Breast epithelium (tissue), 3 donors: ENCODE data around the gene GCNT2.

ENCODE experiments used
- POLR2A ChIP-seq: fragments of 450-650 bp; IDR thresholded peaks from one replicate; pipeline ENCODE4 v1.6.1; 2016; ENCODE audit warnings: antibody characterized with exemption, mild to moderate bottlenecking, moderate library complexity
- POLR2AphosphoS5 ChIP-seq, 3 donors: sonication (generic); formaldehyde crosslinking; IDR thresholded peaks; one replicate each; pipeline ENCODE4 v1.6.1; 2017; ENCODE audit warnings: antibody characterized with exemption in 3 of 3
- TF ChIP-seq, protein P1 (sequence below), 3 donors: fragments of 450-650 bp; IDR thresholded peaks; one replicate each; pipeline ENCODE4 v1.5.1; 2016 to 2017; ENCODE audit warnings: antibody characterized with exemption in 3 of 3, mild to moderate bottlenecking in 3 of 3, moderate library complexity in 3 of 3

DNA sequence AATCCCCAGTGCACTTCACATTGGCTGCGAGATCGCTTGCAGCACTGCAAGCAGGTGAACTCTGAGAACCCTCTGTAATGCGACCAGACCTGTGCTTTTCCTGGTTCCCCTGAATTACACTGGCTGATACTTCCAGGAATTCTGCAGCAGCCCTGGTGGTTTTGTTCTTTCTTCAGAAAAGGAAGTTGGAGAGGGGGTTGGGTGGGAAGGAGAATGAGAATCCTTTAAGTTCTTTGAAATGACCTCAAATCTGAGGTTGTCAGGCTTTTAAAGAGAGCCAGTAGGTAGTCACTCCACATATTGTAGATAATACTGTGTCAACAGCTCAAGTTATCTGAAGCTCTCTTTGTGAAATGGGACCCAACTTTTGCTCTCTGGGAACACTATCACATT, 62.4 kb downstream of the GCNT2 start:
- no peak for TF ChIP-seq POLR2AphosphoS5 (IDR thresholded peaks at IDR 0.05)
- TF ChIP-seq, protein P1, sequence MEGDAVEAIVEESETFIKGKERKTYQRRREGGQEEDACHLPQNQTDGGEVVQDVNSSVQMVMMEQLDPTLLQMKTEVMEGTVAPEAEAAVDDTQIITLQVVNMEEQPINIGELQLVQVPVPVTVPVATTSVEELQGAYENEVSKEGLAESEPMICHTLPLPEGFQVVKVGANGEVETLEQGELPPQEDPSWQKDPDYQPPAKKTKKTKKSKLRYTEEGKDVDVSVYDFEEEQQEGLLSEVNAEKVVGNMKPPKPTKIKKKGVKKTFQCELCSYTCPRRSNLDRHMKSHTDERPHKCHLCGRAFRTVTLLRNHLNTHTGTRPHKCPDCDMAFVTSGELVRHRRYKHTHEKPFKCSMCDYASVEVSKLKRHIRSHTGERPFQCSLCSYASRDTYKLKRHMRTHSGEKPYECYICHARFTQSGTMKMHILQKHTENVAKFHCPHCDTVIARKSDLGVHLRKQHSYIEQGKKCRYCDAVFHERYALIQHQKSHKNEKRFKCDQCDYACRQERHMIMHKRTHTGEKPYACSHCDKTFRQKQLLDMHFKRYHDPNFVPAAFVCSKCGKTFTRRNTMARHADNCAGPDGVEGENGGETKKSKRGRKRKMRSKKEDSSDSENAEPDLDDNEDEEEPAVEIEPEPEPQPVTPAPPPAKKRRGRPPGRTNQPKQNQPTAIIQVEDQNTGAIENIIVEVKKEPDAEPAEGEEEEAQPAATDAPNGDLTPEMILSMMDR (IDR thresholded peaks at IDR 0.05), result no peak
- TF ChIP-seq POLR2A, result no peak
